HepG2 (cell line): ENCODE results near the gene GIMD1. TPM values are rescaled to one million over a fixed set of nuclear protein-coding genes. Genes with fewer than 3 reads are reported as not detected.

Source experiments
- ATAC-seq: fragments of 200-7000 bp; cut with Tn5 transposase; 3 replicates; pipeline ENCODE4 v1.9.1; 2020; ENCODE audit warnings: mild to moderate bottlenecking, moderate library complexity
- BruUV-seq: library from RNA; stranded (reverse); fragments of 400-500 nt; replicated peaks from 2 replicates; lab custom pipeline; 2021; lab: Mats Ljungman, UMichigan
- CTCF ChIA-PET: fragments of 300-600 bp; formaldehyde crosslinking; extraction: SDS; loops from one replicate; lab custom pipeline; 2021; ENCODE audit warnings: low total read pairs, inconsistent platforms, low intra/inter-chr PET ratio; lab: Yijun Ruan, JAX
- POLR2A ChIA-PET: fragments of 350-600 bp; sonication (Branson Sonifier 250); formaldehyde crosslinking; loops from one replicate; lab custom pipeline; 2020; ENCODE audit warnings: antibody characterized with exemption, inconsistent platforms; lab: Yijun Ruan, JAX
- DNase-seq: peaks from one replicate; pipeline ENCODE4 v3.0.0-alpha.2; 2015; ENCODE audit warnings: low spot score
- FAIRE-seq: peaks from 3 replicates; lab custom pipeline; 2011; peaks lifted over from hg19 to GRCh38; lab: Jason Lieb, UNC
- H2AFZ ChIP-seq: one replicate; pipeline ENCODE4 v1.6.1; 2011; ENCODE audit warnings: low read length, inconsistent platforms
- H3K27ac ChIP-seq: fragments of 300-600 bp; 3 replicates; pipeline ENCODE4 v1.8.0; 2011; ENCODE audit warnings: mixed run types, mild to moderate bottlenecking, mixed read lengths, low read length, inconsistent platforms; ENCODE audit not compliant: insufficient read depth; ENCODE audit errors: extremely low read length
- H3K27me3 ChIP-seq, 2 experiments: fragments of 200-600 bp in 1 of 2; 2 replicates in 1 of 2; 3 replicates in 1 of 2; pipeline versions ENCODE4 v1.6.0 to v1.8.0; 2011; ENCODE audit warnings: low read length in 2 of 2, mild to moderate bottlenecking in 2 of 2, moderate library complexity in 2 of 2, inconsistent platforms in 1 of 2; ENCODE audit not compliant: insufficient read depth in 2 of 2, control insufficient read depth in 1 of 2
- H3K36me3 ChIP-seq, 2 experiments: fragments of 200-600 bp in 1 of 2; replicated peaks in 1 of 2; 2 replicates in 1 of 2; 3 replicates in 1 of 2; pipeline versions ENCODE4 v1.5.1 to v1.8.0; 2011; ENCODE audit warnings: low read length in 2 of 2, inconsistent platforms in 1 of 2; ENCODE audit not compliant: insufficient read depth in 2 of 2, control insufficient read depth in 1 of 2
- H3K4me1 ChIP-seq: 2 replicates; pipeline ENCODE4 v1.5.1; 2012; ENCODE audit warnings: low read length, inconsistent platforms; ENCODE audit not compliant: insufficient read depth
- H3K4me2 ChIP-seq: 2 replicates; pipeline ENCODE4 v1.6.0; 2011; ENCODE audit warnings: low read depth, low read length, inconsistent platforms
- H3K4me3 ChIP-seq, 3 experiments: fragments of 200-600 bp in 1 of 3; sonication (generic), shearing (Covaris generic) in 1 of 3; replicated peaks in 1 of 3; 2 replicates each; pipeline ENCODE4 v1.5.1; 2011 to 2016; ENCODE audit warnings: low read length in 3 of 3, inconsistent platforms in 2 of 3, low read depth in 2 of 3, mild to moderate bottlenecking in 2 of 3, control low read depth in 1 of 3, mixed read lengths in 1 of 3; ENCODE audit not compliant: insufficient read depth in 1 of 3
- H3K79me2 ChIP-seq: one replicate; pipeline ENCODE4 v1.6.1; 2011; ENCODE audit warnings: low read length, inconsistent platforms; ENCODE audit not compliant: insufficient read depth
- H3K9ac ChIP-seq: 2 replicates; pipeline ENCODE4 v1.6.0; 2011; ENCODE audit warnings: mild to moderate bottlenecking, low read depth, low read length, inconsistent platforms; ENCODE audit not compliant: insufficient read depth
- H3K9me3 ChIP-seq: 2 replicates; pipeline ENCODE4 v1.5.1; 2012; ENCODE audit warnings: mild to moderate bottlenecking, low read length
- H4K20me1 ChIP-seq: 2 replicates; pipeline ENCODE4 v1.6.0; 2011; ENCODE audit warnings: inconsistent platforms, mild to moderate bottlenecking, low read length, moderate library complexity; ENCODE audit not compliant: insufficient read depth
- HNF1B ChIP-seq: sonication (generic); formaldehyde crosslinking; IDR thresholded peaks from 2 replicates; pipeline ENCODE4 v1.5.1; 2020; ENCODE audit warnings: mild to moderate bottlenecking, moderate library complexity, missing genetic modification reagents
- JARID2 ChIP-seq: sonication (generic); formaldehyde crosslinking; IDR thresholded peaks from 2 replicates; pipeline ENCODE4 v1.8.1; 2023; ENCODE audit warnings: missing genetic modification reagents, inconsistent platforms; ENCODE audit not compliant: insufficient replicate concordance
- RFX3 ChIP-seq: IDR thresholded peaks from 2 replicates; pipeline ENCODE4 v1.6.1; 2016; ENCODE audit warnings: missing biosample characterization, missing genetic modification reagents
- RXRB ChIP-seq: IDR thresholded peaks from 2 replicates; pipeline ENCODE4 v1.6.1; 2016; ENCODE audit warnings: borderline replicate concordance, missing genetic modification reagents, missing compliant biosample characterization
- SATB2 ChIP-seq: sonication (generic); formaldehyde crosslinking; IDR thresholded peaks from 2 replicates; pipeline ENCODE4 v1.5.0; 2020; ENCODE audit warnings: missing genetic modification reagents
- SP4 ChIP-seq: sonication (generic); formaldehyde crosslinking; IDR thresholded peaks from 2 replicates; pipeline ENCODE4 v1.8.1; 2023; ENCODE audit warnings: mild to moderate bottlenecking, missing genetic modification reagents
- SRSF9 ChIP-seq: fragments of 200-400 bp; formaldehyde crosslinking; IDR thresholded peaks from 2 replicates; pipeline ENCODE4 v1.6.1; 2018; ENCODE audit warnings: borderline replicate concordance, mild to moderate bottlenecking, low read depth, low read length; ENCODE audit not compliant: insufficient read depth, poor library complexity, severe bottlenecking
- ZBTB38 ChIP-seq: sonication (generic); formaldehyde crosslinking; IDR thresholded peaks from 2 replicates; pipeline ENCODE4 v1.5.1; 2020; ENCODE audit warnings: mild to moderate bottlenecking, missing genetic modification reagents
- ZBTB4 ChIP-seq: sonication (generic); formaldehyde crosslinking; IDR thresholded peaks from 2 replicates; pipeline ENCODE4 v1.4.0; 2020; ENCODE audit warnings: missing genetic modification reagents, mild to moderate bottlenecking, borderline replicate concordance
- ZFX ChIP-seq: sonication (generic); formaldehyde crosslinking; IDR thresholded peaks from 2 replicates; pipeline ENCODE4 v1.4.0; 2020; ENCODE audit warnings: mild to moderate bottlenecking, low read depth, missing genetic modification reagents, moderate library complexity
- ZNF382 ChIP-seq: sonication (generic); formaldehyde crosslinking; IDR thresholded peaks from 2 replicates; pipeline ENCODE4 v1.5.0; 2020; ENCODE audit warnings: missing genetic modification reagents, mild to moderate bottlenecking, borderline replicate concordance
- ZNF841 ChIP-seq: sonication (generic); formaldehyde crosslinking; IDR thresholded peaks from 2 replicates; pipeline ENCODE4 v1.8.1; 2023; ENCODE audit warnings: missing genetic modification reagents, borderline replicate concordance
- ZNF879 ChIP-seq: sonication (generic); formaldehyde crosslinking; IDR thresholded peaks from 2 replicates; pipeline ENCODE4 v1.8.1; 2023; ENCODE audit warnings: missing genetic modification reagents
- WGBS: methylation state at CpG from one replicate; pipeline ENCODE4 v1.1.6; 2017; ENCODE audit warnings: low lambda C conversion rate; 5-methylcytosine and 5-hydroxymethylcytosine counted together
- in situ Hi-C: cut with HindIII; loops from 2 replicates; pipeline ENCODE4 v1.10.0; 2017; ENCODE audit warnings: low pct_unique_long_range_greater_than_20kb; ENCODE audit not compliant: extremely low pct_ligation_motif_present
- intact Hi-C: fragments of 100-400 bp; cut with micrococcal nuclease; formaldehyde crosslinking; loops from one replicate; pipeline ENCODE4 v1.10.0; 2022; ENCODE audit not compliant: unreplicated experiment
- polyA plus RNA-seq, 8 experiments: library from polyadenylated mRNA; depleted of rRNA in 3 of 8; stranded (reverse) in 7 of 8; unstranded in 1 of 8; fragments of >200 nt; fragmentation: Illumina TruSeq in 4 of 8; extraction: Trizol in 4 of 8; gene quantifications; 2 replicates each; pipeline versions ENCODE4 v1.2.1 to v1.2.3, GENCODE V29; 2011 to 2016; ENCODE audit warnings: low read depth in 4 of 8, missing spikeins in 1 of 8, mixed read lengths in 1 of 8; ENCODE audit not compliant: insufficient read depth in 1 of 8
- total RNA-seq, 5 experiments: library from RNA; depleted of rRNA; stranded (reverse); fragments of >200 nt; fragmentation: Illumina TruSeq; extraction: Trizol; gene quantifications; 2 replicates each; pipeline ENCODE4 v1.2.3, GENCODE V29; 2016; ENCODE audit warnings: low read depth in 1 of 5

Gene GIMD1
- total and polyA plus RNA-seq, 2 of the 13 experiments (the other 11 are each of a cell fraction or from before 2014, with no cell fraction given), result not detected

- Histone ChIP-seq H3K27ac (no peak overlapping the region), H3K36me3 (peaks cover 11 to 55% of the 10 kb centered on the region in 2 experiments), H4K20me1 (no peaks in the 10 kb centered on the region), H3K79me2 (peaks cover 32% of the 10 kb centered on the region), H3K27me3 (no peaks in the 10 kb centered on the region), H2AFZ (no peak overlapping the region), H3K9me3 (peaks cover 10% of the 10 kb centered on the region), H3K4me2 (no peak overlapping the region), H3K4me1 (peaks cover 16% of the 10 kb centered on the region), H3K4me3 (no peak overlapping the region), H3K9ac (no peak overlapping the region)
- POLR2A ChIA-PET, result no interaction called here
- CTCF ChIA-PET, result no interaction called here
- peak; percentile 99 for TF ChIP-seq ZNF841 (CRISPR knock-in tag)
- no peak for TF ChIP-seq ZFX
- ATAC-seq, result no peak
- in situ Hi-C loops (no loop called here), intact Hi-C loops (no loop called here)
- no peak for DNase-seq
- no peak for FAIRE-seq
- BruUV-seq, result no TSS peak
Measured at GRCh38 chr4:106337916-106338315, 30.7 kb downstream of the GIMD1 start.

GRCh38 chr4:106336618-106337017 is 32.0 kb downstream of the GIMD1 start:
- Histone ChIP-seq H2AFZ (no peak overlapping the region), H4K20me1 (no peaks in the 10 kb centered on the region), H3K4me3 (no peak overlapping the region), H3K4me2 (no peak overlapping the region), H3K27ac (no peak overlapping the region), H3K79me2 (peaks cover 19% of the 10 kb centered on the region), H3K4me1 (peaks cover 18% of the 10 kb centered on the region), H3K9ac (no peak overlapping the region), H3K36me3 (peaks cover 12 to 55% of the 10 kb centered on the region in 2 experiments), H3K27me3 (no peaks in the 10 kb centered on the region), H3K9me3 (peaks cover 10% of the 10 kb centered on the region)
- POLR2A ChIA-PET, result interaction anchor here (1.3 kb wide), 1 partner anchor 21 kb away, joined by 4 read pairs; no protein-coding TSS in a partner anchor
- WGBS, result over 99% methylated on average over 3 of the region's 3 CpGs
- no peak for FAIRE-seq
- ATAC-seq, result no peak
- in situ Hi-C loops, result no loop called here
- intact Hi-C loops, result no loop called here
- no TSS peak for BruUV-seq
- DNase-seq, result no peak
- CTCF ChIA-PET, result no interaction called here
- TF ChIP-seq ZNF879 (CRISPR knock-in tag) (no peak), SP4 (CRISPR knock-in tag) (no peak), RXRB (no peak), ZBTB38 (CRISPR knock-in tag) (no peak), SATB2 (no peak), ZNF382 (CRISPR knock-in tag) (no peak), SRSF9 (no peak), RFX3 (CRISPR knock-in tag) (no peak), ZBTB4 (no peak), HNF1B (CRISPR knock-in tag) (no peak), JARID2 (CRISPR knock-in tag) (no peak)
